ENCODE measurements around the gene KLHL29. TPM values are rescaled to one million over a fixed set of nuclear protein-coding genes. Genes with fewer than 3 reads are reported as not detected.

Gene KLHL29
- total RNA-seq, 1 donor from 2014 or later, result 5.5 TPM

GRCh38 chr2:23363831-23364230, 21.1 kb upstream of the KLHL29 start:
- no peak for FAIRE-seq

GRCh38 chr2:23366720-23367119, 18.3 kb upstream of the KLHL29 start:
- TF ChIP-seq CTCF (IDR thresholded peaks at IDR 0.05; ENCODE audit: insufficient read depth, low read depth, low read length) (no peak), EZH2 (IDR thresholded peaks at IDR 0.05; ENCODE audit: insufficient read depth, low read length) (no peak)
- Histone ChIP-seq H3K36me3 (ENCODE audit: insufficient read depth, low read length) (no peaks in the 10 kb centered on the region), H3K4me1 (ENCODE audit: insufficient read depth, low read length) (no peaks in the 10 kb centered on the region), H3K79me2 (ENCODE audit: insufficient read depth, low read length) (no peaks in the 10 kb centered on the region), H4K20me1 (ENCODE audit: insufficient read depth, low read length) (no peaks in the 10 kb centered on the region), H3K27me3 (ENCODE audit: insufficient read depth, low read length) (peaks cover 6% of the 10 kb centered on the region), H3K4me3 (ENCODE audit: insufficient read depth, low read depth, low read length) (no peak overlapping the region), H3K27ac (ENCODE audit: low read depth, low read length) (no peak overlapping the region), H3K9me3 (ENCODE audit: insufficient read depth, low read depth, low read length) (no peaks in the 10 kb centered on the region), H3K4me2 (ENCODE audit: low read length) (no peak overlapping the region), H3K9ac (ENCODE audit: low read length) (no peak overlapping the region), H2AFZ (ENCODE audit: low read depth, low read length) (no peak overlapping the region)
- no peaks in the 10 kb centered on the region for H3K36me3 Mint-ChIP-seq (ENCODE audit: low read depth, unreplicated experiment)
- H3K27ac Mint-ChIP-seq (ENCODE audit: unreplicated experiment), result no peak overlapping the region
- H3K4me3 Mint-ChIP-seq (ENCODE audit: unreplicated experiment), result no peak overlapping the region
- no peaks in the 10 kb centered on the region for H3K9me3 Mint-ChIP-seq (ENCODE audit: unreplicated experiment)
- peaks cover 36% of the 10 kb centered on the region for H3K27me3 Mint-ChIP-seq (ENCODE audit: low read depth, unreplicated experiment)
- no peak for DNase-seq (ENCODE audit: low read depth)
- no peak for FAIRE-seq
- H3K4me1 Mint-ChIP-seq (ENCODE audit: low read depth, unreplicated experiment), result no peaks in the 10 kb centered on the region

More at GRCh38 chr2:23363831-23364230, 21.1 kb upstream of the KLHL29 start:
- H3K9me3 ChIP-seq (ENCODE audit: insufficient read depth, low read depth, low read length), result no peaks in the 10 kb centered on the region
- no peak overlapping the region for H2AFZ ChIP-seq (ENCODE audit: low read depth, low read length)
- no peaks in the 10 kb centered on the region for H3K4me1 Mint-ChIP-seq (ENCODE audit: low read depth, unreplicated experiment)
- no peak for TF ChIP-seq CTCF (IDR thresholded peaks at IDR 0.05; ENCODE audit: insufficient read depth, low read depth, low read length)
- TF ChIP-seq EZH2 (IDR thresholded peaks at IDR 0.05; ENCODE audit: insufficient read depth, low read length), result no peak
- H3K79me2 ChIP-seq (ENCODE audit: insufficient read depth, low read length), result no peaks in the 10 kb centered on the region
- peaks cover 6% of the 10 kb centered on the region for H3K27me3 ChIP-seq (ENCODE audit: insufficient read depth, low read length)
- no peak overlapping the region for H3K4me3 Mint-ChIP-seq (ENCODE audit: unreplicated experiment)
- H3K27ac Mint-ChIP-seq (ENCODE audit: unreplicated experiment), result peak overlapping the region; percentile 50
- no peak overlapping the region for H3K4me3 ChIP-seq (ENCODE audit: insufficient read depth, low read depth, low read length)
- DNase-seq (ENCODE audit: low read depth), result no peak
- H3K36me3 ChIP-seq (ENCODE audit: insufficient read depth, low read length), result no peaks in the 10 kb centered on the region
- H4K20me1 ChIP-seq (ENCODE audit: insufficient read depth, low read length), result no peaks in the 10 kb centered on the region
- H3K4me1 ChIP-seq (ENCODE audit: insufficient read depth, low read length), result no peaks in the 10 kb centered on the region
- no peak overlapping the region for H3K4me2 ChIP-seq (ENCODE audit: low read length)
- no peaks in the 10 kb centered on the region for H3K36me3 Mint-ChIP-seq (ENCODE audit: low read depth, unreplicated experiment)
- no peak overlapping the region for H3K9ac ChIP-seq (ENCODE audit: low read length)
- H3K27ac ChIP-seq (ENCODE audit: low read depth, low read length), result no peak overlapping the region
- H3K27me3 Mint-ChIP-seq (ENCODE audit: low read depth, unreplicated experiment), result peaks cover 38% of the 10 kb centered on the region
- H3K9me3 Mint-ChIP-seq (ENCODE audit: unreplicated experiment), result peaks cover 1% of the 10 kb centered on the region

GRCh38 chr2:23367760-23368159, 17.2 kb upstream of the KLHL29 start:
- H3K4me1 Mint-ChIP-seq (ENCODE audit: low read depth, unreplicated experiment), result no peaks in the 10 kb centered on the region
- no peaks in the 10 kb centered on the region for H3K9me3 ChIP-seq (ENCODE audit: insufficient read depth, low read depth, low read length)
- no peak overlapping the region for H2AFZ ChIP-seq (ENCODE audit: low read depth, low read length)
- no peak for FAIRE-seq
- DNase-seq (ENCODE audit: low read depth), result no peak
- H3K9me3 Mint-ChIP-seq (ENCODE audit: unreplicated experiment), result no peaks in the 10 kb centered on the region
- H3K9ac ChIP-seq (ENCODE audit: low read length), result no peak overlapping the region
- H3K27me3 ChIP-seq (ENCODE audit: insufficient read depth, low read length), result peaks cover 8% of the 10 kb centered on the region
- no peak overlapping the region for H3K4me3 ChIP-seq (ENCODE audit: insufficient read depth, low read depth, low read length)
- no peak overlapping the region for H3K27ac Mint-ChIP-seq (ENCODE audit: unreplicated experiment)
- peaks cover 35% of the 10 kb centered on the region for H3K27me3 Mint-ChIP-seq (ENCODE audit: low read depth, unreplicated experiment)
- H3K79me2 ChIP-seq (ENCODE audit: insufficient read depth, low read length), result no peaks in the 10 kb centered on the region
- H3K4me3 Mint-ChIP-seq (ENCODE audit: unreplicated experiment), result no peak overlapping the region
- H4K20me1 ChIP-seq (ENCODE audit: insufficient read depth, low read length), result no peaks in the 10 kb centered on the region
- no peaks in the 10 kb centered on the region for H3K4me1 ChIP-seq (ENCODE audit: insufficient read depth, low read length)
- H3K4me2 ChIP-seq (ENCODE audit: low read length), result no peak overlapping the region
- TF ChIP-seq EZH2 (IDR thresholded peaks at IDR 0.05; ENCODE audit: insufficient read depth, low read length) (no peak), CTCF (IDR thresholded peaks at IDR 0.05; ENCODE audit: insufficient read depth, low read depth, low read length) (no peak)
- H3K36me3 Mint-ChIP-seq (ENCODE audit: low read depth, unreplicated experiment), result no peaks in the 10 kb centered on the region
- H3K27ac ChIP-seq (ENCODE audit: low read depth, low read length), result no peak overlapping the region
- no peaks in the 10 kb centered on the region for H3K36me3 ChIP-seq (ENCODE audit: insufficient read depth, low read length)
